Raji (cell line): ENCODE data around the gene CACNG5.

Experiments
- POLR2A ChIP-seq: IDR thresholded peaks from 2 replicates; pipeline ENCODE4 v1.6.1; 2011; ENCODE audit warnings: low read depth, low read length, control low read depth; ENCODE audit not compliant: insufficient read depth

The CACNG5 gene

DNA sequence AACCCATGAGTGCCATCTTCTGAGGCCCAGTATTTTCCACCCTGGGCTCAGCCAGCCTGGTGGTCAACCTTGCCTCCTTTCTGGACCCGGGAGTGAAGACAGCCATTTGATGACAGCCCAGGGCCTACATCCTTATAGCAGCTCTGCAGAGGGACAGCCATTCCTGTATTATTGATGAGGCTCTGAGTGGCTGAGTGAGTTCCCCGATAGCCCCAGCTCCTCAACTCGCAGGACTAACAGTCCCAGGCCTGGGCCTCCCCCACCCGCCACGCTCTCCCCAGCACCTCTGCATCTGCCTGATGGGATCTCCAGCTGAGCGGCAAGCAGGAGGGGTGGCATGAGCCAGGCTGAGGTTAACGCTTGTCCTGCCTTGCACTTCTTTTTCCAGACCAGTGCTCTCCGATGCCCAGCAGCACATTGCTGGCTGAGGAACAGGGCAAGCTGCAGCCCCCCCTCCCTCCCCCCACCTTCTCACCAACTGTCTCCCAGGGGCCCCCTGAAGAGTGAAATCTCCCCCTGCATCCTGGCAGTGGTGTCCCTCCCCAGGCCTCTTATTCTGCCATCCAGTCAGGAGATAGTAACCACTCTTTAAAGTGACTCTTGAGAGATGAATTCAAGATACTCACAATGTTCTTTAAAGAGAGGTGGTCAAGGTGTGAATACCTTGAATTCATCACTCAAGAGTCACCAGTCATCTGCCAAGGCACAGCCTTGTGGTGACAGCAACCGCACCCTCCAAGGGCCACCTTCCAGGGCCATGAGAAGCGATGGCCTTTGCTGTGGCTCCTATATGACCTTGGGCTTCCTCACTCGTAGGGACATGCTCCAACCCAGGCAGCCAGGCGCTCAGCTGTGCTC is 23.5 kb downstream of the CACNG5 start:
- TF ChIP-seq POLR2A = no peak

DNA sequence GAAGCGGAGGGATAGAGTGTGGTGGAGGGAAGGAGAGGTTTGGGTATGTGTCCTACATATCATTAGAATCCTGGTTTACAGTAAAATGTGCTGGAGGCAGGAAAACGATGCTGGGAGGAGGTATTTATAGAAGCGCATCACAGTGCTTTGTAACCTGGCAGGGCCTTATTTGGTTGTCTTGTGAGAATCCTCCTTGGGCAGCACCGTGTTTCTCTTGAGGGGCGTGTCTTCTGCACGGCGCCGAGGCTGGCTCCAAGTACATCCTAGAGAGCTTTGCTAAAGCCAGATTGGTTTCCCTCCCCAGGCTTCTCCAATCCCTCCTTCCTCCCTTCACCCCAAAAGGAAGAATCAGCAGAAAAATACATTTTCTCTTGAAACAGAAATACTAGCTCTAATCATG is 24.4 kb downstream of the CACNG5 start:
- no peak for TF ChIP-seq POLR2A

DNA sequence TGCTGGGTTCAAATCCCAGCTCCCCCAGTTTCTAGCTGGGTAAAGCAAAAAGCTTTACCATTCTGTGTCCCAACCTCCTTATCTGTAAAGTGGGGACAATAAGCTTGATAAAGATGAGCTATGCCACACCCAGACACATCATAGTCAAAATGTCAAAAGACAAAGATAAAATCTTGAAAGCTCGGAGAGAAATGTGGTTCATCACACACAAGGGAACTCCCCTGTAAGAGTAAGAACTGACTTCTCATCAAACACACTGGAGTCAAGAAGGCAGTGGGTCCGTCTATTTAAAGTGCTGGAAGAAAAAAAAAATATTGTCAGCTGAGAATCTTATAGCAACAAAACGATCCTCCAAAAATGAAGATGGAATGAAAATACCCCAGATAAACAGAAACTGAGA is 25.3 kb downstream of the CACNG5 start:
- TF ChIP-seq POLR2A = no peak

DNA sequence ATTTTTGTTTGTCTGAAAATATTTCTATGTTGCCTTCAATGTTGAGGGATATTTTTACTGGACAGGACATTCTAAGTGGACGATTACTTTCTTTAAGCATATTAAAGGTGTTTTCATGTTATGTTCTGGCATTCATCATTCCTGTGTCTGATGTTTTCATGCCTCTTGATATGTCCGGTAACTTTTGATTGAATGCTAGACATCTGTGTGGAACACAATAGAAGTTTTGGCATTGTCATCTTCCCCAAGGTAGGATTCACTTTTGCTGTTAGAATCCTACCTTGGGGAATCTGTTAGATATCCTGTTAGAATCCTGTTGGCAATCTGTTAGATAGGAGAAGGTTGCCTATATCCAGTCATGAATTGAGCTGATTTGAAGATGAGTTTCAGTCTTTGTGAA is 28.9 kb downstream of the CACNG5 start:
- TF ChIP-seq POLR2A = no peak

DNA sequence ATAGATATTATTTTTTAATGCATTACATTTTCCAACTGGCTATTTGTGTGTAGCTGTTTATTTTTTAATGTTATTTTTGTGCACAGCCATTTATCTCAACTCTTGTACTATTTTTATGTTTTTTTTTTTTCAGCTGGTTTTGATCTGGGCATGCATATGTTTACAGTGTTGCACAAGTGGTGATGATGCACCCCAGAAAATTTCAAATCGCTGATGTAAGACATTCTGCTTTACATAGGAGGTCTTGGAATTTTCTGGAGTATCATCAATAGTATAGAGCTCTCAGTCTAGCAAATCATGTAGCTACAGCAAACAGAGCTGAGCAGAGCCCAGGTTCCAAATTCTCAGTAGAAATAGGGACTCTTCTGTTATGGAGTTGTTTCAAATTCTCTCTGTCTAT is 30.2 kb downstream of the CACNG5 start:
- no peak for TF ChIP-seq POLR2A

DNA sequence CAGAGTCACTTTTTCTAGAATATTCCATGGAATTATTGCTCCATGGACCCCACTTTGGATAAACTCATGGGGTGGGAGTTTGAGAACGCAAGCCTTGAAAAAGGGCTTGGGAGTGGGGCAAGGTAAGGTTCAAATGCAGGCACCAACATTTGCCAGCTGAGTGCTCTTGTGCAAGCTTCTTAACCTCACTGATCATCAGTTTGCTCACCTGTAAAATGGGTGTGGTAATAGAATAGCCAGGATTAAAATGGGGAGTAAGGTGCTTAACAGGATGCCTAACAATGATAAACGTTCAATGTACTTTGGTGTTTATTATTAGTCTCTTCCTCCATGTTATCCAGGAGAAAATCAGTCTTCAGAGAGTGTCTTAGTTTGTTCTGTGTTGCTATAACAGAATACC is 39.0 kb downstream of the CACNG5 start:
- no peak for TF ChIP-seq POLR2A

DNA sequence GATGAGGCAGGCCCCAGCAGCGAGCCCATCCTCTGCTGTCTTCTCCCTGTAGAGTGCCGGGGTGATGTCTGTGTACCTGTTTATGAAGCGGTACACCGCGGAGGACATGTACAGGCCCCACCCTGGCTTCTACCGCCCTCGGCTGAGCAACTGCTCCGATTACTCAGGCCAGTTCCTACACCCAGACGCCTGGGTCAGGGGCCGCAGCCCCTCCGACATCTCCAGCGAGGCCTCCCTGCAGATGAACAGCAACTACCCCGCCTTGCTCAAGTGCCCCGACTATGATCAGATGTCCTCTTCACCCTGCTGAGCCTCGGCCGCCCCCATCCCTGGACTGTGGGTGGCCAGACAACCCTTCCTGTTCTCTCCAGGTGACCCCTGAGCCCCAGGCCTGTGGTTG is 50.0 kb downstream of the CACNG5 start:
- no peak for TF ChIP-seq POLR2A

DNA sequence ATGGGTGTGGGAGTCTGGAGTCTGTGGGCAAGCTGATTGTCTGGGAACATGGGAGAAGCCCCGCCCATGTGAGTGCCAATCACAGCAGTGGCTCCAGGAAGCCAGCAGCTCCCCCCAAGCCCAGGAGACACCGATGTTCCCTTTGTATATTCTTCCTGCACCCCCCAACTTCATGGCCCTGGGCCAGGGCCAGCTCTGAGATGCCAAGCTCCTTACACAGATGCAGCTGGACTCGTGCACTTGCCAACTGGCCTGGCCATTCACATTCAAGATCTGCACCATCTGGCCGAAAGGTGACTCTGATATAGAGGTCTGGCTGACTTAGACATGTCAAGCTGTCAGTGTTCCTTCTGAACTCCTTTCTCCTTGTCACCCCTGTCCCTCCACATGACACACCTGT is 50.5 kb downstream of the CACNG5 start:
- TF ChIP-seq POLR2A = no peak

DNA sequence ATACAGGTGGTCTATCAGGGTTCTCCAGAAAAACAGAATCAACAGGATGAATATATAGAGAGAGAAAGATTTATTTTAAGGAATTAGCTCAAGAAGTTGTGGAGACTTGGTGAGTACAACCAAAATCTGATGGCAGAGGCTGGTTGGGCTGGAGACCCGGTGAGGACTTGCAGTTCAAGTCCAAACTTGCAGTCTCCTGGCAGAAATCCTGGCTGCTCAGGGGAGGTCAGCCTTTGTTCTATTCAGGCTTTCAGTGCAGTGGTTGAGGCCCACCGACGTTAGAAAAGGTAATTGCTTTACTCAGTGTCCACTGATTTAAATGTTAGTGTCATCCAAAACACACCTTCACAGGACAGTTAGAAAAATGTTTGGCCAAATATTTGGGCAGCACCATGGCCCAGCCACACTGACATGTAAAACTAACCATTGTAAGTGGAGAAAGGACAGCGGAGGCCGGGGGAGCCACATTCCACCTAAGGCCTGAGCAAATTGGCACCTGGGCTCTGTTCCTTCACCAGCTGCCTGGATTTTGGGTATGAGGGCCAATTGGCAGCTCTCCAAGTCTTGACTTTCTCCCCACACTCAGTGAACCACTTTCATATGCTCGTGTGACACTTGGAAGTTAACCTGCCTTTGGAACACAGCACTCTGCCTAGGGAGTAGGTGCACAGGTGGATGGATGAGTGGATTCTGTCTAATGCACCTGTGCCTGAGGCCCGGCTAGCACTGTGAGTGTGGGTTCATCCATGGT is 54.7 kb downstream of the CACNG5 start:
- TF ChIP-seq POLR2A = no peak

DNA sequence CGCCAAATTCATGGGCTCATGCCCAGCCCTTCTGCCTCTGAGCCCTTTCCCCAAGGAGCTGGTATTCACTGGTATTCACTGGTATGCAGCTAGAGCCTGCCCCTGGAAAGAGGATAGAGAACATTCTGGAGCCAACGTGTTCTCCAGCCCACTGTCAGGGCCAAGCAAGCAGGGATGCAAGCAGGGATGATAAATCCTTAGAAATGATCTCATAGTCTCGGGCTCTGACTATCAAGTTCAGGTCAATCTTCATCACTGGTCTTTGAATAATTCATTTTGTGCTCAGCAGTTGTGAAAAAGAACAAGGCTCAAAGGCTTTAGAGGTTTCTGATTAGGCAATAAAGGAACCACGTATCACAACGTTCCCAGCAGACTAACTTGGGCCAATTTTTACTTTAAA is 57.3 kb downstream of the CACNG5 start:
- TF ChIP-seq POLR2A = no peak

DNA sequence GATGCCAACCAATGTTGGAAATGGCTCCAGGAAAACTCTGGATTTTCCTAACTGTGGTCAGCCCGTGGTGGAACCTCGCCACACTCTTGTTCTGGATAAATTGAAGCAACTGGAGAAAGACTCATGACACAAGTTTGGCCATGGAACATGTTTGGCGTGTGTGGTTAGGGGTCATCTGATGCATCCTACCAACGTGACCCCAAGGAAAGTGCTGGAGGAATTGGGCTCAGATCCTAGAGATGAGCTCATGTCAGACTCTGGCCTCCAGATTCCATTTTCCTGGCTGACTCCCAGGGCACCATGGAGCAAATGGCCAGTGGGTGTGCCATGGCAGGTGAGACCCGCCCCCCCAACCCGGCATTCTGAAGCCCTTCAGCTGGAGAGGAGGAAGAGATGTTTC is 58.5 kb downstream of the CACNG5 start:
- TF ChIP-seq POLR2A = no peak

DNA sequence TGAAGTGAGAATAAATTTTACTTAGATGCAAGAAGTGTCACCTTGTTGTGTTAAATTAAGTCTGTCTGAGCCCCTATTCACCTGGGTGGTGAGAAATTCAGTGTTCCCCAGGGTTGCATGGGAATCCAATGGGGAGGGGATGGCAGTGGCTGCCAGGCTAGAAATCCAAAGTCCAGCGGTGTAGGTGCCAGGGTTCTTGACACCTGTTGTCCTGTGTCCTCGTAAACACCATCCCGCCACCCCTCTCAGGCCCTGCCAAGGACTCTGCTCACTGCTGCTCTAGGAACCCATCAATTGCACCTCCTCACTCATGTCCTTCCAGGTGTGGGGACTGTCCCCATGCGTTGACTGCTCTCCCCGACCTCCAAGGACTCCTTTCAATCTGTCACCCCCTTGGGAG is 58.9 kb downstream of the CACNG5 start:
- TF ChIP-seq POLR2A = no peak

DNA sequence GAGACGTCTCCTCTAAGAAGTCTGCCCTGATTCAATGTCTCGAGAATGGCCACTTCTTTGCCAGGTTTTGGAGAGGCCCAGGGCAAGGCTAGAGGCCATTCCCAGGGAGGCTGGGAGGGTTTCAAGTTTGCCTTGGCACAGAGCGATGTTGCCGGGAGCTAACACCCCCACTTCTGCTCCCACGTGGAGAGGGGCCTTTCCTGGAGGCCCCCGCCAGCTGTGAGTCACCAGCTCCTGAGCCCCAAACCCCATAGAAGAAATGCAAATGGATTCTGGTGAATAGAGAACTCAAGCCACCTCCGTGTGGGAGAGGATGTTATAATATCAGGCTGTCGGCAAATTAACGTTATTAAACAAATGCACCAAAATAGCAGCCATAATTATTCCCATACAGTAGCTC is 62.2 kb downstream of the CACNG5 start:
- no peak for TF ChIP-seq POLR2A

DNA sequence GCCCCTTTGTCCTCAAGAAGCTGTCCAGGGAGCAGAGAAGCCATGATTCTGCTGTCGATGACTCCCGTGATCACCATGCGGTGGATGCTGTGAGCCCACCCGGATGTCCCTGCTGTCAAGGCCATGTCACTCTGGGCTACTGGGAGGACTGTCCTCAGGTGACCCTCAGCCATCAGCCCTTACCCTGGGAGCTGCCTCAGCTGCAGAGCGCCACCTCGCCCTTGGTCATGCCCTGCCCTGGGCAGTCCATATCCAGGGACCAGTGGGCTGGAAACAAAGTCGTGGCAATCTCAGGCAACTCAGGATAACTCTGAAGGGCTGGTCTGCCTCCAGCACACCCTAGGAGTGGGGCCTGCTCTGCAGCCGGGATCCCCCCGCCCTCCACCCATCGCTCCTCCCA is 63.6 kb downstream of the CACNG5 start:
- TF ChIP-seq POLR2A = no peak

DNA sequence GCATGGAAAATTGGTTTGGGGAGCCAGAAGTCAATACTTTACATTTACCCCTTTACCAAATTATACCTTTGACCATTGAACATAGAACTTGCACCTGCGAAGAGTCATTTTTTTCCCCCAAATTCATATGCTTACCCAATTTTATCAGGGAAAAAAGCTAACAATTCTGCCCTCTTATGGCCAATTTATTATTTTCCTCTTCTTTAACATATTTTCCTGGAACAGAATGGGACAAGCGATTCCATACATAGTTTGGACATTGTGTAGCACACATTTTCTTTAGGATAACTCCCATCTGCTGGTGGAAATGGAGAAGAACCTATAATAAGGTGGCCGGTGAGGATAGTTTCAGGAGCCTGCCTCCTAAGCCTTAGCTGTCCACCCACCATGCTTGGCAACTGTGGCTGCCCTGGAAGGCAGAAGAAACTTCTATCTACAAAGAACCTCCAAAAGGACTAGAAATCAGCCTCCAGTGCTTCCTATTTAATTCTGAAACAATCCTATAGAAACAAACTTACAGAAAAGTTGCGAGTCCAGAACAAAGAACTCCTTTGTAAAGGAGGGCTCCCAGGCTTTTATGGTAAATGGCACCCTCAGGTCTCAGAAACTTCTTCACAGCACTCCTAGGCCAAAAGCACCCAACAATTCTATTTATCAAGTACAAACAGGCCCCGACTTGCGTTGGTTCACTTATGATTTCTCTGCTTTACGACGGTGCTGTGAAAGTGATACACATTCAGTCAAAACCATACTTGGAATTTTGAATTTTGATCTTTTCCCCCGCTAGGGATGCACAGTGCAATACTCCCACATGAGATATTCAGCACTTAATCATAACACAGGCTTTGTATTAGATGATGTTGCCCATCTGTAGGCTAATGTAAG is 65.5 kb downstream of the CACNG5 start:
- TF ChIP-seq POLR2A = no peak

DNA sequence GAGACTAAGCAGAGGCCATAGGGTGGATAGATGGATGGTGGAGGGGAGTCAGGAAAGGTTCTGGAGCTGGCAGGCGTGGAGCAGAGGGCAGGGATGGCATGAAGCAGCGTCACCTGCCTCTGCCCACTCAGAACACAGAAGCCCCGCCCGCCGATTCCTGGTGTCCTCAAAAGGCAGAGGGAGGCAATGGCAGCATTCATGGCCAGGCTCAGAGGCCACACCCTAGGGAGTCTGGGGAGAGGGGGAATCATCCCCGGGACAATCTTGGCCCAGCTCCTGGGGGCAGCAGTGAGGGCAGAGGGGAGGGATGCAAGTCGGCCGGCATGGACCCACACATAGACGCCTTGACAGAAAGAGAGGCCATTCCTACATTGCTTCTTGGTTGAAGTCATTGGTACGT is 68.9 kb downstream of the CACNG5 start:
- TF ChIP-seq POLR2A = no peak
